PC-3 (cell line): Measurements from ENCODE around the gene AK4. TPM values are rescaled to one million over a fixed set of nuclear protein-coding genes. Genes with fewer than 3 reads are reported as not detected.

ENCODE experiments used
- ATAC-seq: fragments of 200-7000 bp; cut with Tn5 transposase; 2 replicates; pipeline ENCODE4 v1.9.1; 2020; ENCODE audit warnings: mild to moderate bottlenecking, moderate library complexity
- BruUV-seq: library from RNA; stranded (reverse); fragments of 400-500 nt; replicated peaks from 2 replicates; lab custom pipeline; 2021; lab: Mats Ljungman, UMichigan
- CTCF ChIA-PET: fragments of 300-600 bp; sonication (Branson Sonifier 250); formaldehyde crosslinking; loops from one replicate; lab custom pipeline; 2022; ENCODE audit warnings: antibody characterized with exemption; lab: Charles Lee
- POLR2A ChIA-PET: fragments of 300-600 bp; sonication (Branson Sonifier 250); formaldehyde crosslinking; loops from one replicate; lab custom pipeline; 2022; ENCODE audit warnings: antibody characterized with exemption; ENCODE audit not compliant: unreplicated experiment; lab: Charles Lee
- DNase-seq: peaks from one replicate; pipeline ENCODE4 v3.0.0-alpha.2; 2015
- H2AFZ ChIP-seq: fragments of 300-600 bp; sonication (generic); 2 replicates; pipeline ENCODE4 v1.6.0; 2016; ENCODE audit warnings: antibody characterized with exemption, low read length
- H3F3A ChIP-seq: fragments of 300-600 bp; sonication (generic); one replicate; pipeline ENCODE4 v1.6.0; 2017; ENCODE audit warnings: antibody characterized with exemption, low read length, control low read depth, mild to moderate bottlenecking; ENCODE audit not compliant: unreplicated experiment
- H3K27ac ChIP-seq: fragments of 300-600 bp; sonication (generic); 2 replicates; pipeline ENCODE4 v1.5.1; 2016; ENCODE audit warnings: mild to moderate bottlenecking, low read length
- H3K27me3 ChIP-seq: fragments of 300-600 bp; sonication (generic); 2 replicates; pipeline ENCODE4 v1.6.1; 2016; ENCODE audit warnings: low read length, mixed read lengths
- H3K36me3 ChIP-seq: fragments of 300-600 bp; sonication (generic); 2 replicates; pipeline ENCODE4 v1.6.1; 2016; ENCODE audit warnings: low read depth, mixed run types, low read length, mixed read lengths
- H3K4me1 ChIP-seq: fragments of 300-600 bp; sonication (generic); 2 replicates; pipeline ENCODE4 v1.5.1; 2016; ENCODE audit warnings: low read length; ENCODE audit not compliant: insufficient read depth
- H3K4me2 ChIP-seq: fragments of 300-600 bp; sonication (generic); 2 replicates; pipeline ENCODE4 v1.6.0; 2016; ENCODE audit warnings: low read length
- H3K4me3 ChIP-seq: fragments of 300-600 bp; sonication (generic); 2 replicates; pipeline ENCODE4 v1.5.1; 2016; ENCODE audit warnings: mild to moderate bottlenecking, low read length, mixed read lengths
- H3K79me2 ChIP-seq: fragments of 300-600 bp; sonication (generic); 2 replicates; pipeline ENCODE4 v1.6.1; 2017; ENCODE audit warnings: low read length, mixed read lengths
- H3K9ac ChIP-seq: fragments of 300-600 bp; sonication (generic); 2 replicates; pipeline ENCODE4 v1.6.0; 2016; ENCODE audit warnings: mild to moderate bottlenecking, low read length
- H3K9me2 ChIP-seq: fragments of 300-600 bp; sonication (generic); replicated peaks from 2 replicates; pipeline ENCODE4 v1.6.1; 2016; ENCODE audit warnings: mixed run types, low read length, mixed read lengths
- H3K9me3 ChIP-seq: fragments of 300-600 bp; sonication (generic); 2 replicates; pipeline ENCODE4 v1.6.1; 2016; ENCODE audit warnings: low read length, mixed read lengths
- H4K20me1 ChIP-seq: fragments of 300-600 bp; sonication (generic); 2 replicates; pipeline ENCODE4 v1.6.1; 2016; ENCODE audit warnings: low read length, mixed read lengths
- EZH2 ChIP-seq: fragments of 300-600 bp; sonication (generic); IDR thresholded peaks from one replicate; pipeline ENCODE4 v1.6.1; 2017; ENCODE audit warnings: antibody characterized with exemption, mild to moderate bottlenecking, low read length; ENCODE audit not compliant: unreplicated experiment
- EZH2phosphoT487 ChIP-seq: fragments of 300-600 bp; sonication (generic); IDR thresholded peaks from 2 replicates; pipeline ENCODE4 v1.6.1; 2018; ENCODE audit warnings: mild to moderate bottlenecking, antibody characterized with exemption, low read length, borderline replicate concordance
- intact Hi-C: fragments of 100-400 bp; cut with micrococcal nuclease; formaldehyde crosslinking; loops from 2 replicates; pipeline ENCODE4 v1.9.0; 2023
- total RNA-seq: library from RNA; depleted of rRNA; stranded (reverse); fragments of >200 nt; gene quantifications from 2 replicates; pipeline ENCODE4 v1.2.3, GENCODE V29; 2014
- TF ChIP-seq, protein P1 (sequence below): fragments of 300-600 bp; sonication (generic); conservative IDR thresholded peaks from 2 replicates; pipeline ENCODE4 v1.5.1; 2017; ENCODE audit warnings: antibody characterized with exemption, low read depth, mild to moderate bottlenecking, low read length

AK4 gene
- total RNA-seq, 1 experiment from 2014 or later: 98.9 TPM

- H3F3A ChIP-seq: no peaks in the 10 kb centered on the region
Measured at GRCh38 chr1:65167586-65168242, 19.7 kb downstream of the AK4 start.

DNA sequence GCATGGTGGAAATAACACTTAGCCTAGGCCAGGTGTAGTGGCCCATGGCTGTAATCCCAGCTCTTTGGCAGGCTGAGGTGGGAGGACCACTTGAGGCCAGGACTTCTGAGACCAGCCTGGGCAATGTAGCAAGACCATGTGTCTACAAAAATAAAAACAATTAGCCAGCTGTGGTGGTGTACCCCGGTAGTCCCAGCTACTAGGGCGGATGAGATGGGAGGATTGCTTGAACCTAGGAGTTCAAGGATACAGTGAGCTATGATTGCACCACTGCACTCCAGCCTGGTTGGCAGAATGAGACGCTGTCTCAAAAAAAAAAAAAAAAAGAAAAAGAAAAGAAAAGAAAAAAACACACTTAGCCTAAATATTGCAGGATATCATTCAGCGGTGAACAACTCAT, 20.9 kb downstream of the AK4 start:
- ATAC-seq: no peak
- TF ChIP-seq EZH2 (no peak), EZH2phosphoT487 (no peak)
- TF ChIP-seq, protein P1, sequence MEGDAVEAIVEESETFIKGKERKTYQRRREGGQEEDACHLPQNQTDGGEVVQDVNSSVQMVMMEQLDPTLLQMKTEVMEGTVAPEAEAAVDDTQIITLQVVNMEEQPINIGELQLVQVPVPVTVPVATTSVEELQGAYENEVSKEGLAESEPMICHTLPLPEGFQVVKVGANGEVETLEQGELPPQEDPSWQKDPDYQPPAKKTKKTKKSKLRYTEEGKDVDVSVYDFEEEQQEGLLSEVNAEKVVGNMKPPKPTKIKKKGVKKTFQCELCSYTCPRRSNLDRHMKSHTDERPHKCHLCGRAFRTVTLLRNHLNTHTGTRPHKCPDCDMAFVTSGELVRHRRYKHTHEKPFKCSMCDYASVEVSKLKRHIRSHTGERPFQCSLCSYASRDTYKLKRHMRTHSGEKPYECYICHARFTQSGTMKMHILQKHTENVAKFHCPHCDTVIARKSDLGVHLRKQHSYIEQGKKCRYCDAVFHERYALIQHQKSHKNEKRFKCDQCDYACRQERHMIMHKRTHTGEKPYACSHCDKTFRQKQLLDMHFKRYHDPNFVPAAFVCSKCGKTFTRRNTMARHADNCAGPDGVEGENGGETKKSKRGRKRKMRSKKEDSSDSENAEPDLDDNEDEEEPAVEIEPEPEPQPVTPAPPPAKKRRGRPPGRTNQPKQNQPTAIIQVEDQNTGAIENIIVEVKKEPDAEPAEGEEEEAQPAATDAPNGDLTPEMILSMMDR: no peak
- CTCF ChIA-PET: no interaction called here

More at GRCh38 chr1:65167586-65168242, 19.7 kb downstream of the AK4 start:
- Histone ChIP-seq H2AFZ (no peak overlapping the region), H3K4me3 (no peak overlapping the region), H3K9ac (no peak overlapping the region), H4K20me1 (no peaks in the 10 kb centered on the region), H3K27me3 (no peaks in the 10 kb centered on the region), H3K9me2 (no peaks in the 10 kb centered on the region), H3K9me3 (no peaks in the 10 kb centered on the region), H3K79me2 (peaks cover 99% of the 10 kb centered on the region), H3K36me3 (no peaks in the 10 kb centered on the region), H3K4me1 (peaks cover 12% of the 10 kb centered on the region; the same call in 1 of the 2 replicates), H3K4me2 (no peak overlapping the region), H3K27ac (no peak overlapping the region)
- no peak for TF ChIP-seq EZH2
- TF ChIP-seq EZH2phosphoT487: no peak
- TF ChIP-seq, protein P1: no peak
- CTCF ChIA-PET: interaction anchor here (0.8 kb wide), 1 partner anchor 17 kb away, joined by 5 read pairs; no protein-coding TSS in a partner anchor
- DNase-seq (no peak), ATAC-seq (no peak)
- intact Hi-C loops: no loop called here
- no TSS peak for BruUV-seq
- POLR2A ChIA-PET: no interaction called here

More for the DNA sequence above, 20.9 kb downstream of the AK4 start:
- peaks cover 99% of the 10 kb centered on the region for H3K79me2 ChIP-seq
- no peak overlapping the region for H3K4me3 ChIP-seq
- H3K9me2 ChIP-seq: no peaks in the 10 kb centered on the region
- DNase-seq: no peak
- H4K20me1 ChIP-seq: no peaks in the 10 kb centered on the region
- H3K36me3 ChIP-seq: no peaks in the 10 kb centered on the region
- H3F3A ChIP-seq: no peaks in the 10 kb centered on the region
- peaks cover 19% of the 10 kb centered on the region for H3K4me1 ChIP-seq
- intact Hi-C loops: no loop called here
- POLR2A ChIA-PET: no interaction called here
- H2AFZ ChIP-seq: no peak overlapping the region
- H3K9ac ChIP-seq: no peak overlapping the region
- H3K27me3 ChIP-seq: no peaks in the 10 kb centered on the region
- H3K4me2 ChIP-seq: no peak overlapping the region
- no peak overlapping the region for H3K27ac ChIP-seq
- H3K9me3 ChIP-seq: no peaks in the 10 kb centered on the region
- no TSS peak for BruUV-seq
